K562 (cell line): Measurements from ENCODE around the gene PLIN5. TPM values are rescaled to one million over a fixed set of nuclear protein-coding genes. Genes with fewer than 3 reads are reported as not detected.

Experiments
- CTBP1 ChIP-seq: fragments of 450-650 bp; IDR thresholded peaks from 2 replicates; pipeline ENCODE4 v1.6.1; 2016; ENCODE audit warnings: borderline replicate concordance
- HCFC1 ChIP-seq: IDR thresholded peaks from 2 replicates; pipeline ENCODE4 v1.6.1; 2012; ENCODE audit warnings: low read depth, low read length, improper control_type of control experiment
- IFI16 ChIP-seq: fragments of 250-450 bp; sonication (Bioruptor Pico); IDR thresholded peaks from 2 replicates; pipeline ENCODE4 v2.1.2; 2022; ENCODE audit warnings: mild to moderate bottlenecking, inconsistent platforms
- IRF1 ChIP-seq: sonication (generic); formaldehyde crosslinking; IDR thresholded peaks from 2 replicates; pipeline ENCODE4 v1.8.0; 2022; ENCODE audit warnings: missing genetic modification reagents, mild to moderate bottlenecking, borderline replicate concordance
- LARP7 ChIP-seq: fragments of 450-650 bp; IDR thresholded peaks from 2 replicates; pipeline ENCODE4 v1.6.1; 2016
- MAFK ChIP-seq: IDR thresholded peaks from 2 replicates; pipeline ENCODE4 v1.6.1; 2011; ENCODE audit warnings: low read length, improper control_type of control experiment
- NEUROD1 ChIP-seq: fragments of 150-350 bp; IDR thresholded peaks from 2 replicates; pipeline ENCODE4 v1.6.1; 2014; ENCODE audit warnings: borderline replicate concordance, low read length, low read depth; ENCODE audit not compliant: partially characterized antibody
- PCBP1 ChIP-seq: fragments of 200-400 bp; formaldehyde crosslinking; IDR thresholded peaks from 2 replicates; pipeline ENCODE4 v1.6.1; 2018; ENCODE audit warnings: mild to moderate bottlenecking, low read depth, low read length; ENCODE audit not compliant: poor library complexity, severe bottlenecking
- RBFOX2 ChIP-seq: fragments of 200-400 bp; formaldehyde crosslinking; IDR thresholded peaks from 2 replicates; pipeline ENCODE4 v1.6.1; 2017; ENCODE audit warnings: low read depth, mild to moderate bottlenecking, low read length, moderate library complexity
- SMAD1 ChIP-seq: fragments of 150-350 bp; IDR thresholded peaks from 2 replicates; pipeline ENCODE4 v1.6.1; 2014; ENCODE audit warnings: low read length, low read depth; ENCODE audit not compliant: partially characterized antibody
- SNIP1 ChIP-seq: fragments of 450-650 bp; IDR thresholded peaks from 2 replicates; pipeline ENCODE4 v1.7.1; 2017; ENCODE audit warnings: low read depth, mild to moderate bottlenecking
- ZNF24 ChIP-seq: fragments of 450-650 bp; IDR thresholded peaks from 2 replicates; pipeline ENCODE4 v1.6.1; 2016
- ZNF407 ChIP-seq: fragments of 450-650 bp; IDR thresholded peaks from 2 replicates; pipeline ENCODE4 v1.6.1; 2016; ENCODE audit warnings: low read depth
- polyA plus RNA-seq, 8 experiments: library from polyadenylated mRNA; depleted of rRNA in 4 of 8; stranded (reverse) in 5 of 8; unstranded in 3 of 8; fragments of >200 nt; fragmentation: Nextera tagmentation in 2 of 8; fragmentation: Illumina TruSeq in 1 of 8; extraction: Ambion mirVana in 2 of 8; extraction: Trizol in 1 of 8; gene quantifications; 2 replicates each; pipeline versions ENCODE4 v1.2.1 to v1.2.3, GENCODE V29; 2011 to 2014; ENCODE audit warnings: inconsistent platforms in 1 of 8, missing spikeins in 1 of 8
- total RNA-seq, 7 experiments: library from RNA; depleted of rRNA in 6 of 7; stranded (reverse); fragments of >200 nt in 6 of 7; fragmentation: Illumina TruSeq in 2 of 7; extraction: Trizol in 2 of 7; gene quantifications; 2 replicates each; pipeline versions ENCODE4 v1.2.1 to v1.2.3, GENCODE V29; 2011 to 2021; ENCODE audit warnings: low replicate concordance in 1 of 7
- TF ChIP-seq, protein P1 (sequence below): fragments of 450-650 bp; formaldehyde crosslinking; IDR thresholded peaks from 2 replicates; pipeline ENCODE4 v1.4.0; 2022; ENCODE audit warnings: mild to moderate bottlenecking, moderate library complexity
- TF ChIP-seq, protein P2 (sequence below), 3 experiments: fragments of 200-800 bp in 1 of 3; fragments of 250-450 bp in 1 of 3; fragments of 450-650 bp in 1 of 3; sonication (Bioruptor Pico) in 1 of 3; sonication (Bioruptor generic) in 1 of 3; formaldehyde crosslinking in 1 of 3; IDR thresholded peaks; 2 replicates each; pipeline versions ENCODE4 v1.6.1 to v1.8.0; 2016 to 2022; ENCODE audit warnings: mild to moderate bottlenecking in 2 of 3, missing genetic modification characterization in 2 of 3, missing compliant biosample characterization in 1 of 3, moderate library complexity in 1 of 3

Gene PLIN5
- total and polyA plus RNA-seq, 9 of the 15 experiments (the other 6 are each of a cell fraction or from before 2014, with no cell fraction given) = 0.04 to 1.3 (median 0.50) TPM

- TF ChIP-seq, protein P1, sequence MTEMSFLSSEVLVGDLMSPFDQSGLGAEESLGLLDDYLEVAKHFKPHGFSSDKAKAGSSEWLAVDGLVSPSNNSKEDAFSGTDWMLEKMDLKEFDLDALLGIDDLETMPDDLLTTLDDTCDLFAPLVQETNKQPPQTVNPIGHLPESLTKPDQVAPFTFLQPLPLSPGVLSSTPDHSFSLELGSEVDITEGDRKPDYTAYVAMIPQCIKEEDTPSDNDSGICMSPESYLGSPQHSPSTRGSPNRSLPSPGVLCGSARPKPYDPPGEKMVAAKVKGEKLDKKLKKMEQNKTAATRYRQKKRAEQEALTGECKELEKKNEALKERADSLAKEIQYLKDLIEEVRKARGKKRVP (CRISPR knock-in tag) = no peak
- TF ChIP-seq SNIP1 = no peak
- TF ChIP-seq CTBP1 = no peak
- no peak for TF ChIP-seq NEUROD1
- TF ChIP-seq RBFOX2 = peak; percentile 24; the same call in 1 of the 2 replicates
- no peak for TF ChIP-seq IRF1 (CRISPR knock-in tag)
- TF ChIP-seq SMAD1 = no peak
- TF ChIP-seq PCBP1 = no peak
- TF ChIP-seq LARP7 = no peak
- TF ChIP-seq MAFK = no peak
- no peak for TF ChIP-seq ZNF407
- no peak for TF ChIP-seq IFI16 (CRISPR knock-in tag)
- no peak for TF ChIP-seq HCFC1
- TF ChIP-seq, protein P2, sequence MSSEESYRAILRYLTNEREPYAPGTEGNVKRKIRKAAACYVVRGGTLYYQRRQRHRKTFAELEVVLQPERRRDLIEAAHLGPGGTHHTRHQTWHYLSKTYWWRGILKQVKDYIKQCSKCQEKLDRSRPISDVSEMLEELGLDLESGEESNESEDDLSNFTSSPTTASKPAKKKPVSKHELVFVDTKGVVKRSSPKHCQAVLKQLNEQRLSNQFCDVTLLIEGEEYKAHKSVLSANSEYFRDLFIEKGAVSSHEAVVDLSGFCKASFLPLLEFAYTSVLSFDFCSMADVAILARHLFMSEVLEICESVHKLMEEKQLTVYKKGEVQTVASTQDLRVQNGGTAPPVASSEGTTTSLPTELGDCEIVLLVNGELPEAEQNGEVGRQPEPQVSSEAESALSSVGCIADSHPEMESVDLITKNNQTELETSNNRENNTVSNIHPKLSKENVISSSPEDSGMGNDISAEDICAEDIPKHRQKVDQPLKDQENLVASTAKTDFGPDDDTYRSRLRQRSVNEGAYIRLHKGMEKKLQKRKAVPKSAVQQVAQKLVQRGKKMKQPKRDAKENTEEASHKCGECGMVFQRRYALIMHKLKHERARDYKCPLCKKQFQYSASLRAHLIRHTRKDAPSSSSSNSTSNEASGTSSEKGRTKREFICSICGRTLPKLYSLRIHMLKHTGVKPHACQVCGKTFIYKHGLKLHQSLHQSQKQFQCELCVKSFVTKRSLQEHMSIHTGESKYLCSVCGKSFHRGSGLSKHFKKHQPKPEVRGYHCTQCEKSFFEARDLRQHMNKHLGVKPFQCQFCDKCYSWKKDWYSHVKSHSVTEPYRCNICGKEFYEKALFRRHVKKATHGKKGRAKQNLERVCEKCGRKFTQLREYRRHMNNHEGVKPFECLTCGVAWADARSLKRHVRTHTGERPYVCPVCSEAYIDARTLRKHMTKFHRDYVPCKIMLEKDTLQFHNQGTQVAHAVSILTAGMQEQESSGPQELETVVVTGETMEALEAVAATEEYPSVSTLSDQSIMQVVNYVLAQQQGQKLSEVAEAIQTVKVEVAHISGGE (CRISPR knock-in tag; IDR thresholded peaks at IDR 0.05) = no peak
- TF ChIP-seq ZNF24 = no peak
Observed at GRCh38 chr19:4537953-4538600, 3.1 kb upstream of the PLIN5 start (continued).
